HepG2 (cell line): Measurements from ENCODE around the gene DIS3L2. TPM values are rescaled to one million over a fixed set of nuclear protein-coding genes. Genes with fewer than 3 reads are reported as not detected.

Experiments used
- ATAC-seq: fragments of 200-7000 bp; cut with Tn5 transposase; 3 replicates; pipeline ENCODE4 v1.9.1; 2020; ENCODE audit warnings: mild to moderate bottlenecking, moderate library complexity
- BruUV-seq: library from RNA; stranded (reverse); fragments of 400-500 nt; replicated peaks from 2 replicates; lab custom pipeline; 2021; lab: Mats Ljungman, UMichigan
- CTCF ChIA-PET: fragments of 300-600 bp; formaldehyde crosslinking; extraction: SDS; loops from one replicate; lab custom pipeline; 2021; ENCODE audit warnings: low total read pairs, inconsistent platforms, low intra/inter-chr PET ratio; lab: Yijun Ruan, JAX
- POLR2A ChIA-PET: fragments of 350-600 bp; sonication (Branson Sonifier 250); formaldehyde crosslinking; loops from one replicate; lab custom pipeline; 2020; ENCODE audit warnings: antibody characterized with exemption, inconsistent platforms; lab: Yijun Ruan, JAX
- DNase-seq: peaks from one replicate; pipeline ENCODE4 v3.0.0-alpha.2; 2015; ENCODE audit warnings: low spot score
- FAIRE-seq: peaks from 3 replicates; lab custom pipeline; 2011; peaks lifted over from hg19 to GRCh38; lab: Jason Lieb, UNC
- H2AFZ ChIP-seq: one replicate; pipeline ENCODE4 v1.6.1; 2011; ENCODE audit warnings: low read length, inconsistent platforms
- H3K27ac ChIP-seq: fragments of 300-600 bp; 3 replicates; pipeline ENCODE4 v1.8.0; 2011; ENCODE audit warnings: mixed run types, mild to moderate bottlenecking, mixed read lengths, low read length, inconsistent platforms; ENCODE audit not compliant: insufficient read depth; ENCODE audit errors: extremely low read length
- H3K27me3 ChIP-seq, 2 experiments: fragments of 200-600 bp in 1 of 2; 2 replicates in 1 of 2; 3 replicates in 1 of 2; pipeline versions ENCODE4 v1.6.0 to v1.8.0; 2011; ENCODE audit warnings: low read length in 2 of 2, mild to moderate bottlenecking in 2 of 2, moderate library complexity in 2 of 2, inconsistent platforms in 1 of 2; ENCODE audit not compliant: insufficient read depth in 2 of 2, control insufficient read depth in 1 of 2
- H3K36me3 ChIP-seq, 2 experiments: fragments of 200-600 bp in 1 of 2; replicated peaks in 1 of 2; 2 replicates in 1 of 2; 3 replicates in 1 of 2; pipeline versions ENCODE4 v1.5.1 to v1.8.0; 2011; ENCODE audit warnings: low read length in 2 of 2, inconsistent platforms in 1 of 2; ENCODE audit not compliant: insufficient read depth in 2 of 2, control insufficient read depth in 1 of 2
- H3K4me1 ChIP-seq: 2 replicates; pipeline ENCODE4 v1.5.1; 2012; ENCODE audit warnings: low read length, inconsistent platforms; ENCODE audit not compliant: insufficient read depth
- H3K4me2 ChIP-seq: 2 replicates; pipeline ENCODE4 v1.6.0; 2011; ENCODE audit warnings: low read depth, low read length, inconsistent platforms
- H3K4me3 ChIP-seq, 3 experiments: fragments of 200-600 bp in 1 of 3; sonication (generic), shearing (Covaris generic) in 1 of 3; replicated peaks in 1 of 3; 2 replicates each; pipeline ENCODE4 v1.5.1; 2011 to 2016; ENCODE audit warnings: low read length in 3 of 3, inconsistent platforms in 2 of 3, low read depth in 2 of 3, mild to moderate bottlenecking in 2 of 3, control low read depth in 1 of 3, mixed read lengths in 1 of 3; ENCODE audit not compliant: insufficient read depth in 1 of 3
- H3K79me2 ChIP-seq: one replicate; pipeline ENCODE4 v1.6.1; 2011; ENCODE audit warnings: low read length, inconsistent platforms; ENCODE audit not compliant: insufficient read depth
- H3K9ac ChIP-seq: 2 replicates; pipeline ENCODE4 v1.6.0; 2011; ENCODE audit warnings: mild to moderate bottlenecking, low read depth, low read length, inconsistent platforms; ENCODE audit not compliant: insufficient read depth
- H3K9me3 ChIP-seq: 2 replicates; pipeline ENCODE4 v1.5.1; 2012; ENCODE audit warnings: mild to moderate bottlenecking, low read length
- H4K20me1 ChIP-seq: 2 replicates; pipeline ENCODE4 v1.6.0; 2011; ENCODE audit warnings: inconsistent platforms, mild to moderate bottlenecking, low read length, moderate library complexity; ENCODE audit not compliant: insufficient read depth
- ATF7 ChIP-seq, 2 experiments: fragments of 450-650 bp in 1 of 2; sonication (generic) in 1 of 2; formaldehyde crosslinking in 1 of 2; IDR thresholded peaks; 2 replicates each; pipeline versions ENCODE4 v1.4.0 to v1.6.1; 2016 to 2020; ENCODE audit warnings: antibody characterized with exemption in 1 of 2, mild to moderate bottlenecking in 1 of 2, missing genetic modification reagents in 1 of 2
- CREB1 ChIP-seq, 2 experiments: fragments of 450-650 bp in 1 of 2; IDR thresholded peaks; 2 replicates each; pipeline ENCODE4 v1.6.1; 2016 to 2017; ENCODE audit warnings: control low read depth in 1 of 2, mild to moderate bottlenecking in 1 of 2, missing compliant biosample characterization in 1 of 2, missing genetic modification characterization in 1 of 2
- ELF3 ChIP-seq: IDR thresholded peaks from 2 replicates; pipeline ENCODE4 v1.6.1; 2016; ENCODE audit warnings: missing genetic modification reagents, missing compliant biosample characterization
- EP300 ChIP-seq, 3 experiments: sonication (generic) in 1 of 3; formaldehyde crosslinking in 1 of 3; IDR thresholded peaks; 2 replicates each; pipeline versions ENCODE4 v1.5.1 to v1.6.1; 2011 to 2020; ENCODE audit warnings: low read depth in 2 of 3, low read length in 2 of 3, borderline replicate concordance in 1 of 3, improper control_type of control experiment in 1 of 3, mild to moderate bottlenecking in 1 of 3, missing genetic modification reagents in 1 of 3, moderate library complexity in 1 of 3
- JDP2 ChIP-seq: sonication (generic); formaldehyde crosslinking; IDR thresholded peaks from 2 replicates; pipeline ENCODE4 v1.8.1; 2022; ENCODE audit warnings: missing genetic modification reagents, borderline replicate concordance
- MXI1 ChIP-seq: IDR thresholded peaks from 3 replicates; pipeline ENCODE4 v1.6.1; 2012; ENCODE audit warnings: low read depth, low read length, inconsistent platforms, borderline replicate concordance
- SAP130 ChIP-seq: IDR thresholded peaks from 2 replicates; pipeline ENCODE4 v1.6.1; 2016; ENCODE audit warnings: low read depth
- SOX5 ChIP-seq: IDR thresholded peaks from 2 replicates; pipeline ENCODE4 v1.6.1; 2016; ENCODE audit warnings: borderline replicate concordance
- SRF ChIP-seq: IDR thresholded peaks from 2 replicates; pipeline ENCODE4 v1.6.1; 2011; ENCODE audit warnings: mild to moderate bottlenecking, low read depth, low read length, moderate library complexity
- SUZ12 ChIP-seq: fragments of 150-350 bp; IDR thresholded peaks from 2 replicates; pipeline ENCODE4 v1.6.1; 2014; ENCODE audit warnings: low read depth, low read length
- TAF15 ChIP-seq: fragments of 200-400 bp; formaldehyde crosslinking; IDR thresholded peaks from one replicate; pipeline ENCODE4 v1.6.1; 2018; ENCODE audit warnings: mild to moderate bottlenecking, low read depth, low read length; ENCODE audit not compliant: poor library complexity, severe bottlenecking
- TCF7L2 ChIP-seq: IDR thresholded peaks from 2 replicates; pipeline ENCODE4 v1.6.1; 2011; ENCODE audit warnings: mild to moderate bottlenecking, low read depth, low read length, moderate library complexity
- ZBTB26 ChIP-seq: IDR thresholded peaks from 2 replicates; pipeline ENCODE4 v1.6.1; 2016; ENCODE audit warnings: missing compliant biosample characterization, missing genetic modification reagents, borderline replicate concordance
- ZNF343 ChIP-seq: sonication (generic); formaldehyde crosslinking; IDR thresholded peaks from 2 replicates; pipeline ENCODE4 v1.4.0; 2020; ENCODE audit warnings: mild to moderate bottlenecking, missing genetic modification reagents
- ZNF430 ChIP-seq: sonication (generic); formaldehyde crosslinking; IDR thresholded peaks from 2 replicates; pipeline ENCODE4 v1.9.0; 2021; ENCODE audit warnings: mild to moderate bottlenecking, missing genetic modification reagents
- ZNF558 ChIP-seq: sonication (generic); formaldehyde crosslinking; IDR thresholded peaks from 2 replicates; pipeline ENCODE4 v1.9.0; 2022; ENCODE audit warnings: mild to moderate bottlenecking, missing genetic modification reagents, borderline replicate concordance
- ZNF670 ChIP-seq: sonication (generic); formaldehyde crosslinking; IDR thresholded peaks from 2 replicates; pipeline ENCODE4 v1.8.0; 2022; ENCODE audit warnings: mild to moderate bottlenecking, missing genetic modification reagents, borderline replicate concordance
- WGBS: methylation state at CpG from one replicate; pipeline ENCODE4 v1.1.6; 2017; ENCODE audit warnings: low lambda C conversion rate; 5-methylcytosine and 5-hydroxymethylcytosine counted together
- in situ Hi-C: cut with HindIII; loops from 2 replicates; pipeline ENCODE4 v1.10.0; 2017; ENCODE audit warnings: low pct_unique_long_range_greater_than_20kb; ENCODE audit not compliant: extremely low pct_ligation_motif_present
- intact Hi-C: fragments of 100-400 bp; cut with micrococcal nuclease; formaldehyde crosslinking; loops from one replicate; pipeline ENCODE4 v1.10.0; 2022; ENCODE audit not compliant: unreplicated experiment
- polyA plus RNA-seq, 8 experiments: library from polyadenylated mRNA; depleted of rRNA in 3 of 8; stranded (reverse) in 7 of 8; unstranded in 1 of 8; fragments of >200 nt; fragmentation: Illumina TruSeq in 4 of 8; extraction: Trizol in 4 of 8; gene quantifications; 2 replicates each; pipeline versions ENCODE4 v1.2.1 to v1.2.3, GENCODE V29; 2011 to 2016; ENCODE audit warnings: low read depth in 4 of 8, missing spikeins in 1 of 8, mixed read lengths in 1 of 8; ENCODE audit not compliant: insufficient read depth in 1 of 8
- total RNA-seq, 5 experiments: library from RNA; depleted of rRNA; stranded (reverse); fragments of >200 nt; fragmentation: Illumina TruSeq; extraction: Trizol; gene quantifications; 2 replicates each; pipeline ENCODE4 v1.2.3, GENCODE V29; 2016; ENCODE audit warnings: low read depth in 1 of 5

DIS3L2 gene
- total and polyA plus RNA-seq, 2 of the 13 experiments (the other 11 are each of a cell fraction or from before 2014, with no cell fraction given), result 7.0 to 23.9 TPM

- no peak for FAIRE-seq
- ChIA-PET CTCF (no interaction called here), POLR2A (no interaction called here)
- no peak for DNase-seq
- no peaks in the 10 kb centered on the region; the same call in 1 of the 2 replicates for H4K20me1 ChIP-seq
- H3K4me2 ChIP-seq, result no peak overlapping the region
- TF ChIP-seq CREB1 (IDR thresholded peaks at IDR 0.05) (peak; percentile 94), CREB1 (CRISPR knock-in tag; IDR thresholded peaks at IDR 0.05) (no peak), SAP130 (CRISPR knock-in tag) (no peak), ZNF670 (CRISPR knock-in tag) (no peak), EP300 (IDR thresholded peaks at IDR 0.05; ENCODE audit: low read depth in 2 of 2, low read length in 2 of 2) (no peak), EP300 (CRISPR knock-in tag; IDR thresholded peaks at IDR 0.05; ENCODE audit: borderline replicate concordance) (no peak), ATF7 (IDR thresholded peaks at IDR 0.05) (peak; percentile 89), ATF7 (CRISPR knock-in tag; IDR thresholded peaks at IDR 0.05) (no peak)
- no peaks in the 10 kb centered on the region for H3K9me3 ChIP-seq
- H3K4me3 ChIP-seq, result no peak overlapping the region
- H3K27ac ChIP-seq, result no peak overlapping the region
- intact Hi-C loops, result no loop called here
- WGBS, result 49% methylated on average over 5 of the region's 8 CpGs
- no peak overlapping the region for H2AFZ ChIP-seq
- peaks cover 42% of the 10 kb centered on the region for H3K4me1 ChIP-seq
- in situ Hi-C loops, result no loop called here
- H3K27me3 ChIP-seq, result peaks cover 13 to 84% of the 10 kb centered on the region in 2 experiments; a peak in 4 of 5 replicates
- BruUV-seq, result no TSS peak
- H3K36me3 ChIP-seq, result no peaks in the 10 kb centered on the region
- ATAC-seq, result no peak
- H3K9ac ChIP-seq, result no peak overlapping the region
- H3K79me2 ChIP-seq, result no peaks in the 10 kb centered on the region
These were observed 30.8 kb upstream of the DIS3L2 start for GRCh38 chr2:231930593-231931281.

GRCh38 chr2:231931481-231931915 is 30.0 kb upstream of the DIS3L2 start:
- H3K4me1 ChIP-seq, result peaks cover 36% of the 10 kb centered on the region
- 26% methylated on average over 7 of the region's 7 CpGs for WGBS
- TF ChIP-seq JDP2 (CRISPR knock-in tag) (no peak), ZNF558 (no peak), ZBTB26 (CRISPR knock-in tag) (no peak), TCF7L2 (no peak), SUZ12 (no peak), ZNF343 (CRISPR knock-in tag) (no peak), MXI1 (no peak), SRF (no peak), ELF3 (CRISPR knock-in tag) (no peak), TAF15 (no peak), ZNF430 (no peak), SOX5 (CRISPR knock-in tag) (no peak)

More at GRCh38 chr2:231931481-231931915, 30.0 kb upstream of the DIS3L2 start:
- Histone ChIP-seq H3K79me2 (no peaks in the 10 kb centered on the region), H3K4me3 (no peak overlapping the region), H3K27me3 (peaks cover 13 to 78% of the 10 kb centered on the region in 2 experiments; a peak in 4 of 5 replicates), H3K9me3 (no peaks in the 10 kb centered on the region), H4K20me1 (no peaks in the 10 kb centered on the region), H3K36me3 (no peaks in the 10 kb centered on the region), H3K4me2 (no peak overlapping the region), H3K9ac (no peak overlapping the region), H2AFZ (no peak overlapping the region), H3K27ac (no peak overlapping the region)
- no peak for DNase-seq
- no peak for ATAC-seq
- BruUV-seq, result no TSS peak
- no peak for FAIRE-seq
- intact Hi-C loops, result no loop called here
- ChIA-PET POLR2A (no interaction called here), CTCF (no interaction called here)
- in situ Hi-C loops, result no loop called here
